Measurements from ENCODE around the gene HDAC4.

GRCh38 chr2:239111401-239112100 lies 289.3 kb downstream of the HDAC4 start:
- TF ChIP-seq CTCF (IDR thresholded peaks at IDR 0.05) (no peak), POLR2A (IDR thresholded peaks at IDR 0.05; ENCODE audit: low read length) (no peak), CEBPB (IDR thresholded peaks at IDR 0.05) (no peak), JUN (IDR thresholded peaks at IDR 0.05) (no peak), REST (IDR thresholded peaks at IDR 0.05) (no peak), NFE2L2 (conservative IDR thresholded peaks at IDR 0.05; ENCODE audit: low read length) (no peak), ELK1 (IDR thresholded peaks at IDR 0.05; ENCODE audit: low read depth, low read length) (no peak), CHD2 (IDR thresholded peaks at IDR 0.05; ENCODE audit: low read length, partially characterized antibody) (no peak), BHLHE40 (IDR thresholded peaks at IDR 0.05; ENCODE audit: low read depth, low read length) (no peak), JUNB (IDR thresholded peaks at IDR 0.05) (no peak), HOXA7 (CRISPR knock-in tag; IDR thresholded peaks at IDR 0.05) (no peak), EHMT2 (IDR thresholded peaks at IDR 0.05; ENCODE audit: low read depth) (no peak)

All from A549 (cell line).